ENCODE data around the gene CFAP410.
A peak's percentile ranks its signal among the peaks of the same experiment; 100 is the strongest.
"Not testable (repeated sequence)": the region's sequence is repeated elsewhere in the genome, so short reads cannot be mapped to it uniquely, and the experiment has no call there.

DNA sequence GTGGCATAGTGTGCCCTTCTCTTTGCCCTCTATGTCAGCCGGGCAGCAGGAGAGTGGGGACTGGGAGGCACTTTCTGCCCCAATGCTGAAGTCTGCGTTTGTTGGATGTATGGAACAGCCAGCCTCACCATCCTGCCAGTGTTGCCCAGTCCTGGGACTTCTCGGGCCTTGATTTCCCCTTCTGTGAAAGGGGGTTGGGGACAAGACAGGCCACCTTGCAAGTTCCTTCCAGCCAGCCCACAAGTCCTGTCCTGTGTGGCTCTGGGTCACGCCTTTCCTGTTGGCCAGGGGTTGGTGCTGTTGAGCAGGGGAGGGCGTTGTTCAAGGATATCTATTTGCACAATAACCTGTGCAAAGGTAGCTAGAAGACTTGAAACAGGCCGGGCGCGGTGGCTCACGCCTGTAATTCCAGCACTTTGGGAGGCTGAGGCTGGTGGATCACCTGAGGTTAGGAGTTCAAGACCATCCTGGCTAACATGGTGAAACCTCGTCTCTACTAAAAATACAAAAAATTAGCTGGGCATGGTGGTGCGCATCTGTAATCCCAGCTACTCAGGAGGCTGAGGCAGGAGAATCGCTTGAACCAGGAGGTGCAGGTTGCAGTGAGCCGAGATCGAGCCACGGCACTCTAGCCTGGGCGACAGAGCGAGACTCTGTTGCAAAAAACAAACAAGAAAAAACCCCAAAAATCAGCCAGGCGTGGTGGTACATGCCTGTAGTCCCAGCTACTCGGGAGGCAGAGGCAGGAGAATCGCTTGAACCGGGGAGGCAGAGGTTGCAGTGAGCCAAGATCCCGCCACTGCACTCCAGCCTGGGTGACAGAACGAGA lies 36.4 kb downstream of the CFAP410 start:
- not testable (repeated sequence) for TF ChIP-seq TCF7 (IDR thresholded peaks at IDR 0.05; ENCODE audit: low read depth); ZIK1 (CRISPR knock-in tag; IDR thresholded peaks at IDR 0.05; ENCODE audit: borderline replicate concordance, low read depth); MYNN (CRISPR knock-in tag; IDR thresholded peaks at IDR 0.05; ENCODE audit: low read depth); HIVEP1 (CRISPR knock-in tag; IDR thresholded peaks at IDR 0.05); CREB1 (IDR thresholded peaks at IDR 0.05); CREB1 (CRISPR knock-in tag; IDR thresholded peaks at IDR 0.05)
- TF ChIP-seq, protein P1, sequence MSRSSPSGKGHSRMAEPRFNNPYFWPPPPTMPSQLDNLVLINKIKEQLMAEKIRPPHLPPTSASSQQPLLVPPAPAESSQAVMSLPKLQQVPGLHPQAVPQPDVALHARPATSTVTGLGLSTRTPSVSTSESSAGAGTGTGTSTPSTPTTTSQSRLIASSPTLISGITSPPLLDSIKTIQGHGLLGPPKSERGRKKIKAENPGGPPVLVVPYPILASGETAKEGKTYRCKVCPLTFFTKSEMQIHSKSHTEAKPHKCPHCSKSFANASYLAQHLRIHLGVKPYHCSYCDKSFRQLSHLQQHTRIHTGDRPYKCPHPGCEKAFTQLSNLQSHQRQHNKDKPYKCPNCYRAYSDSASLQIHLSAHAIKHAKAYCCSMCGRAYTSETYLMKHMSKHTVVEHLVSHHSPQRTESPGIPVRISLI (CRISPR knock-in tag; IDR thresholded peaks at IDR 0.05; ENCODE audit: borderline replicate concordance) = not testable (repeated sequence)
- TF ChIP-seq, protein P2, sequence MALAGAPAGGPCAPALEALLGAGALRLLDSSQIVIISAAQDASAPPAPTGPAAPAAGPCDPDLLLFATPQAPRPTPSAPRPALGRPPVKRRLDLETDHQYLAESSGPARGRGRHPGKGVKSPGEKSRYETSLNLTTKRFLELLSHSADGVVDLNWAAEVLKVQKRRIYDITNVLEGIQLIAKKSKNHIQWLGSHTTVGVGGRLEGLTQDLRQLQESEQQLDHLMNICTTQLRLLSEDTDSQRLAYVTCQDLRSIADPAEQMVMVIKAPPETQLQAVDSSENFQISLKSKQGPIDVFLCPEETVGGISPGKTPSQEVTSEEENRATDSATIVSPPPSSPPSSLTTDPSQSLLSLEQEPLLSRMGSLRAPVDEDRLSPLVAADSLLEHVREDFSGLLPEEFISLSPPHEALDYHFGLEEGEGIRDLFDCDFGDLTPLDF (CRISPR knock-in tag; IDR thresholded peaks at IDR 0.05) = not testable (repeated sequence)
- TF ChIP-seq, protein P3, sequence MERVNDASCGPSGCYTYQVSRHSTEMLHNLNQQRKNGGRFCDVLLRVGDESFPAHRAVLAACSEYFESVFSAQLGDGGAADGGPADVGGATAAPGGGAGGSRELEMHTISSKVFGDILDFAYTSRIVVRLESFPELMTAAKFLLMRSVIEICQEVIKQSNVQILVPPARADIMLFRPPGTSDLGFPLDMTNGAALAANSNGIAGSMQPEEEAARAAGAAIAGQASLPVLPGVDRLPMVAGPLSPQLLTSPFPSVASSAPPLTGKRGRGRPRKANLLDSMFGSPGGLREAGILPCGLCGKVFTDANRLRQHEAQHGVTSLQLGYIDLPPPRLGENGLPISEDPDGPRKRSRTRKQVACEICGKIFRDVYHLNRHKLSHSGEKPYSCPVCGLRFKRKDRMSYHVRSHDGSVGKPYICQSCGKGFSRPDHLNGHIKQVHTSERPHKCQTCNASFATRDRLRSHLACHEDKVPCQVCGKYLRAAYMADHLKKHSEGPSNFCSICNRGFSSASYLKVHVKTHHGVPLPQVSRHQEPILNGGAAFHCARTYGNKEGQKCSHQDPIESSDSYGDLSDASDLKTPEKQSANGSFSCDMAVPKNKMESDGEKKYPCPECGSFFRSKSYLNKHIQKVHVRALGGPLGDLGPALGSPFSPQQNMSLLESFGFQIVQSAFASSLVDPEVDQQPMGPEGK (CRISPR knock-in tag; IDR thresholded peaks at IDR 0.05) = peak; percentile 69
- peak; percentile 37 for TF ChIP-seq SRSF1 (optimal IDR thresholded peaks at IDR 0.05; ENCODE audit: low read depth, low read length)
- 0 out of 4 replicates have a peak, but pooled peaks of 1 of the 2 experiments have one; percentile 1 for TF ChIP-seq POLR2A (IDR thresholded peaks at IDR 0.05; ENCODE audit: insufficient read depth in 1 of 2, low read depth in 2 of 2, low read length in 2 of 2)
